Upper lobe of left lung (tissue), 4 donors: ENCODE measurements around the gene ARHGEF1.

Experiments
- CTCF ChIP-seq, 6 experiments: fragments of 450-650 bp in 4 of 6; fragments of 200-600 bp in 2 of 6; sonication (generic) in 2 of 6; IDR thresholded peaks; one replicate each; pipeline ENCODE4 v1.5.1; 2016 to 2019; ENCODE audit warnings: antibody characterized with exemption in 6 of 6
- EP300 ChIP-seq, 4 donors: sonication (generic); formaldehyde crosslinking; IDR thresholded peaks; one replicate each; pipeline ENCODE4 v1.5.1; 2017; ENCODE audit warnings: antibody characterized with exemption in 4 of 4, control low read depth in 2 of 4
- POLR2A ChIP-seq, 4 donors: fragments of 450-650 bp; IDR thresholded peaks; one replicate each; pipeline ENCODE4 v1.5.1; 2016 to 2017; ENCODE audit warnings: antibody characterized with exemption in 4 of 4, mild to moderate bottlenecking in 2 of 4
- POLR2AphosphoS5 ChIP-seq, 2 donors: sonication (generic); formaldehyde crosslinking; IDR thresholded peaks; one replicate each; pipeline ENCODE4 v1.5.1; 2017; ENCODE audit warnings: antibody characterized with exemption in 2 of 2

GRCh38 chr19:41859213-41859617 is 23.8 kb upstream of the ARHGEF1 start:
- TF ChIP-seq POLR2A (IDR thresholded peaks at IDR 0.05): no peak
- no peak for TF ChIP-seq POLR2AphosphoS5 (IDR thresholded peaks at IDR 0.05)
- no peak for TF ChIP-seq CTCF (IDR thresholded peaks at IDR 0.05)
- TF ChIP-seq EP300 (IDR thresholded peaks at IDR 0.05): no peak
